Caco-2 (cell line): ENCODE measurements around the gene UBE2K. TPM values are rescaled to one million over a fixed set of nuclear protein-coding genes. Genes with fewer than 3 reads are reported as not detected.
"Not testable (repeated sequence)": the region's sequence is repeated elsewhere in the genome, so short reads cannot be mapped to it uniquely, and the experiment has no call there.

Source experiments
- BruUV-seq: library from RNA; stranded (reverse); fragments of 400-500 nt; replicated peaks from 2 replicates; lab custom pipeline; 2021; lab: Mats Ljungman, UMichigan
- CTCF ChIA-PET: fragments of 300-600 bp; sonication (Branson Sonifier 250); formaldehyde crosslinking; loops from one replicate; lab custom pipeline; 2022; ENCODE audit warnings: antibody characterized with exemption; lab: Charles Lee
- POLR2A ChIA-PET: fragments of 300-600 bp; sonication (Branson Sonifier 250); formaldehyde crosslinking; loops from one replicate; lab custom pipeline; 2022; ENCODE audit warnings: antibody characterized with exemption; lab: Charles Lee
- DNase-seq, 2 experiments: peaks; one replicate each; pipeline versions ENCODE4 v3.0.0 to v3.0.0-alpha.2; 2020 to 2022
- H3K27me3 ChIP-seq: replicated peaks from 2 replicates; pipeline ENCODE4 v1.6.0; 2011; ENCODE audit warnings: low read length; ENCODE audit not compliant: control insufficient read depth, insufficient read depth
- H3K36me3 ChIP-seq: 2 replicates; pipeline ENCODE4 v1.5.1; 2011; ENCODE audit warnings: low read length; ENCODE audit not compliant: control insufficient read depth, insufficient read depth
- H3K4me1 ChIP-seq: fragments of 250-450 bp; sonication (Bioruptor Pico); 2 replicates; pipeline ENCODE4 v1.5.1; 2020; ENCODE audit warnings: mild to moderate bottlenecking
- H3K4me3 ChIP-seq: 2 replicates; pipeline ENCODE4 v1.5.1; 2011; ENCODE audit warnings: low read depth, mild to moderate bottlenecking, control low read depth, low read length
- H3K9me3 ChIP-seq: fragments of 250-450 bp; sonication (Bioruptor Pico); 2 replicates; pipeline ENCODE4 v1.5.1; 2020; ENCODE audit warnings: mild to moderate bottlenecking, moderate library complexity
- H3K27ac Mint-ChIP-seq: one replicate; pipeline ENCODE4 v1.8.0; 2022; ENCODE audit warnings: mixed read lengths; ENCODE audit not compliant: unreplicated experiment
- H3K27me3 Mint-ChIP-seq: one replicate; pipeline ENCODE4 v1.8.0; 2022; ENCODE audit warnings: mixed read lengths; ENCODE audit not compliant: insufficient read depth, unreplicated experiment
- H3K36me3 Mint-ChIP-seq: one replicate; pipeline ENCODE4 v1.8.0; 2022; ENCODE audit warnings: mild to moderate bottlenecking, mixed read lengths; ENCODE audit not compliant: insufficient read depth, unreplicated experiment
- H3K4me1 Mint-ChIP-seq: one replicate; pipeline ENCODE4 v1.8.0; 2022; ENCODE audit warnings: low read depth, mixed read lengths; ENCODE audit not compliant: unreplicated experiment
- H3K4me3 Mint-ChIP-seq: one replicate; pipeline ENCODE4 v1.8.0; 2022; ENCODE audit warnings: mild to moderate bottlenecking, moderate library complexity, mixed read lengths; ENCODE audit not compliant: unreplicated experiment
- H3K9me3 Mint-ChIP-seq: one replicate; pipeline ENCODE4 v1.8.0; 2022; ENCODE audit warnings: mixed read lengths; ENCODE audit not compliant: unreplicated experiment
- CTCF ChIP-seq, 2 experiments: fragments of 200-600 bp in 1 of 2; IDR thresholded peaks; 1 replicate in 1 of 2; 2 replicates in 1 of 2; pipeline versions ENCODE4 v1.5.1 to v1.8.0; 2011 to 2022; ENCODE audit warnings: antibody characterized with exemption in 1 of 2, control low read depth in 1 of 2, inconsistent platforms in 1 of 2, low read depth in 1 of 2, low read length in 1 of 2, mild to moderate bottlenecking in 1 of 2, moderate library complexity in 1 of 2; ENCODE audit not compliant: insufficient read depth in 1 of 2, severe bottlenecking in 1 of 2, unreplicated experiment in 1 of 2
- intact Hi-C: fragments of 100-400 bp; cut with micrococcal nuclease; formaldehyde crosslinking; loops from one replicate; pipeline ENCODE4 v1.10.0; 2022; ENCODE audit not compliant: unreplicated experiment
- total RNA-seq: library from RNA; stranded (reverse); gene quantifications from 2 replicates; pipeline ENCODE4 v1.2.3, GENCODE V29; 2022

Gene UBE2K
- total RNA-seq, 1 experiment from 2014 or later = 141 TPM

GRCh38 chr4:39668887-39669286 lies 29.0 kb upstream of the UBE2K start:
- Histone ChIP-seq H3K27me3 (no peaks in the 10 kb centered on the region), H3K4me1 (peaks cover 19% of the 10 kb centered on the region), H3K4me3 (no peak overlapping the region), H3K9me3 (no peaks in the 10 kb centered on the region), H3K36me3 (no peaks in the 10 kb centered on the region)
- Mint-ChIP-seq H3K27ac (no peak overlapping the region), H3K4me3 (no peak overlapping the region), H3K4me1 (peaks cover 15% of the 10 kb centered on the region), H3K36me3 (peaks cover 6% of the 10 kb centered on the region), H3K27me3 (no peaks in the 10 kb centered on the region), H3K9me3 (no peaks in the 10 kb centered on the region)
- CTCF ChIA-PET = no interaction called here
- no TSS peak for BruUV-seq
- TF ChIP-seq CTCF (IDR thresholded peaks at IDR 0.05; ENCODE audit: insufficient read depth in 1 of 2, low read depth in 1 of 2, low read length in 1 of 2, severe bottlenecking in 1 of 2, unreplicated experiment in 1 of 2) = no peak
- POLR2A ChIA-PET = no interaction called here
- intact Hi-C loops = no loop called here
- DNase-seq = no peak

GRCh38 chr4:39670296-39670695 lies 27.6 kb upstream of the UBE2K start:
- H3K4me3 ChIP-seq, H3K27me3 Mint-ChIP-seq, H3K36me3 ChIP-seq, H3K27ac Mint-ChIP-seq, H3K36me3 Mint-ChIP-seq, POLR2A ChIA-PET, H3K27me3 ChIP-seq, H3K9me3 ChIP-seq, H3K4me1 Mint-ChIP-seq, CTCF ChIA-PET, H3K9me3 Mint-ChIP-seq, BruUV-seq, H3K4me3 Mint-ChIP-seq, H3K4me1 ChIP-seq, DNase-seq, intact Hi-C loops: not testable (repeated sequence)

- POLR2A ChIA-PET, H3K4me3 ChIP-seq, BruUV-seq, H3K27me3 ChIP-seq, H3K9me3 Mint-ChIP-seq, H3K27ac Mint-ChIP-seq, H3K36me3 ChIP-seq, intact Hi-C loops, DNase-seq, CTCF ChIA-PET, H3K4me3 Mint-ChIP-seq, H3K36me3 Mint-ChIP-seq, H3K9me3 ChIP-seq, H3K4me1 ChIP-seq, H3K4me1 Mint-ChIP-seq, H3K27me3 Mint-ChIP-seq: not testable (repeated sequence)
These were observed 22.3 kb upstream of the UBE2K start for GRCh38 chr4:39675681-39676080.

GRCh38 chr4:39681003-39681402 lies 16.9 kb upstream of the UBE2K start:
- H3K9me3 Mint-ChIP-seq, intact Hi-C loops, H3K4me1 ChIP-seq, POLR2A ChIA-PET, H3K4me3 Mint-ChIP-seq, H3K36me3 ChIP-seq, BruUV-seq, H3K4me3 ChIP-seq, H3K27ac Mint-ChIP-seq, H3K4me1 Mint-ChIP-seq, H3K36me3 Mint-ChIP-seq, H3K9me3 ChIP-seq, DNase-seq, H3K27me3 ChIP-seq, H3K27me3 Mint-ChIP-seq, CTCF ChIA-PET: not testable (repeated sequence)
